ENCODE results near the gene CCDC201. TPM values are rescaled to one million over a fixed set of nuclear protein-coding genes. Genes with fewer than 3 reads are reported as not detected.

CCDC201 gene
- total RNA-seq: not detected in 2 replicates

DNA sequence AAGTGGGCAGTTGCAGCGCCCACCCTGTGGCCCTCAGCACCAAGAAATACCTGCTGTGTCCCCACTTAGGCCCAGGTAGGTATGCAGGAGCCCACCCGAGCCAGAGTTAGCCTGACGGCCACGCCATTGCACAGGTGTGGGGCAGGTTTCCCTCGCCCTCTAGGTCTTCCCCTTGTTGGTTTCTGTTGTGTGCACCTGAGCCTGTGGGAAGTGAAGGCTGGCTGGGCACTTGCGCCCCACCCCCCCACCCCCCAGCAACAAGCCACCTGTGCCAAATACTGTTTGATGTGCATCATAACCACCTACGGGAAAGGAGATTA lies at the start of gene CCDC201:
CCDC201 (minus strand) TSS at position 48 of the 320 bp plus-strand sequence. CDS start 75 bp downstream, outside the sequence.
- no peak for DNase-seq

DNA sequence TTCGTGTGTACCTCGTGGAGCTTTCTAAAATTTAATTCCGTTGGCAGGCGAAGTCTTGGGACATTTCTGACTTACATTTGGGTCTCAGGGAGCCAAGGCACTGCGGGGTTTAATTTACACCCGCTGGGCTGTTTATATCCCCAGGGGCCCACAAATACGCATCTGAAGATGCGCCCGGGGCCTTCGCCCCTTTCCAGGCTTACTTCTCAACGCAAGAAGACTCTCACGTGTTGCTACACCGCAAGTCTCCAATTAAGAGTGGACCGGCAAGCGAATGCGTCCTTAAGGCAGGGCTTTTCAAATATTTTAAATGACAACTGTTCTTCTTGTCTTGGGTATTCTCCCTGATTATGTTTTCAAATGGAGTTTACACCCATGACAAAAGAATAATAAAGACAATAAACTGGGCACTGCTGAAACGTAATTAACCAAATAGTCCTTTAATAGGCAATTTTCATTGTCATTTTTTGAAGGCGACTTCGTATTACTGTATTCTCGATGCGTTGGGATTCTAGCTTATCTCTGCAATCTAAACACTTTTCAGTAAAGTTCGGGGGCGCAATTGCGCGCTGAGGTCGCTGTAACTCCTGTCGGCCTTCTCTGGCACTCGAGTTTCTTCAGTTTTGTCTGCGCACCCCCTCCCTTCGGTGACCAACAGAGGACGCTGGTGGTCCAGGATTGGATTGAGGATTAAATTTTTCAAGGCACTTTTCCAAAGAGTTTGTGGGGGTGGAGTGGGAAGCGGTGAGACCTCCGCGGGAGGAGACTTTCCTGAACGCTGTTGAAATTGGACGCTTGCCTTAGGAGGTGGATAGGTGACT lies 49.0 kb upstream of the CCDC201 start:
- DNase-seq: peak; percentile 87

GRCh38 chr7:45921381-45921698 lies 48.5 kb upstream of the CCDC201 start:
- DNase-seq: peak; percentile 28

DNA sequence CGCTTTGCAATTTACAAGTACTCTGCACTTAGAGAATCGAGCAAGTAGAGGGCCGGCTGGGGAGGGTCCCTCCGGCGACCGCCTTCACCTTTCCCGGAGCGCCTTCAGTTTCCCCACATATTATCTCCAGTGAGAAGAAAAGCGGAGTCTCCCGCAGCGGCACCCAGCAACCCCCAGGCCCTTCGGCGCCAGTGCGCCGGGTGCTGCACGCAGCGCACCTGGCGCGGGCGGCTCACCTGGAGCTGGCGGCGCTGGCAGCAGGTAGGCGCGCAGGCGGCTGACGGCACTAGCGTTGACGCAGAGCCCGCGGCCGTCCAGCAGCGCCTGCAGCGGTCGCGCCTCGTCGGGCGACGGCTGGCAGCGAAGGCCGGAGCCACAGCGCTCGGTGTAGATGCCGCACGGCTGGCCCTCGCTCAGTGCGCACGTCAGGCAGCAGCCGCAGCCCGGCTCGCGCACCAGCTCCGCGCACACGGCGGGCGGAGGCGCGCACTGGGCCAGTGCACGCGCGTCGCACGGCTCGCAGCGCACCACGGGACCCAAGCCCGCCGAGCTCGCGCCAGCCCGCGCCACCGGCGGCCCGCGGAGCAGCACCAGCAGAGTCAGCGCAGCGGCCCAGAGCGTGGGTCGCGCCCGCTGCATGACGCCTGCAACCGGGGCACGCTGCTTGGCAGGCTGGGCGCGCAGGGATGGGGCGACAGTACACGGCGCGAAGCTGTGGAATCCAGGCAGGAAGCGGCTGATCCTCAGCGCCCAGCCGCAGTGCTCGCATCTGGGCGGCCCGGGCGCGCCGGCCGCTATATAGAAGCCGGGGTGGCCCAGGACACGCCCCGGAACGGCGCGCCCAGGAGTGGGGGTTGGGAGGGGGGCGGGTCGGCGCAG lies 47.9 kb upstream of the CCDC201 start, which contains the start of gene IGFBP3:
IGFBP3 (minus strand) TSS at position 771 of the 879 bp plus-strand sequence; CDS start at position 639, 132 bp downstream.
- DNase-seq: peak; percentile 83

DNA sequence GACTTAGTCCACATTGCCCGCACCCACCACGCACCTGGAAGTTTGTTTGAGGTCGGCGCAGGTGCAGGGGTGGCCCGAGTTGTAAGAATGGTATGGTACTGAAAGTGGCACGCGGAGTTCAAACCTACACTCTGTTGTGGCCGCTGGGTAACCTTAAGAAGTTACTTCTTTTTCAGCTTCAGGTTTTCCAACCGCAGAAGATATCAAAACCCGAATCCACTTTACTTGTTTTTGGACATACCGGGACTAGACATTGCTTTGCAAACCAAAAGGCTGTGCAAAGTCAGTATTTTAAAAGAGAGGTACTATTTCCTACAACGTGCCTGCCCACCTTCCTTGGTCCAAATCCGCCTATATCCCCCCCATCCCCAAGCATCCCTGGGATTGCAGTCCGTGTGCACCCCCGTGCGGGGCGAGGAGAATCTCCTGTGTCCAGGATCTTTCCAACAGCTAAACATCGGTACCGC lies 47.1 kb upstream of the CCDC201 start:
- DNase-seq: no peak

GRCh38 chr7:45919231-45919784 lies 46.4 kb upstream of the CCDC201 start:
- DNase-seq: no peak

- no peak for DNase-seq
These were observed 45.7 kb upstream of the CCDC201 start for GRCh38 chr7:45918556-45918955.

DNA sequence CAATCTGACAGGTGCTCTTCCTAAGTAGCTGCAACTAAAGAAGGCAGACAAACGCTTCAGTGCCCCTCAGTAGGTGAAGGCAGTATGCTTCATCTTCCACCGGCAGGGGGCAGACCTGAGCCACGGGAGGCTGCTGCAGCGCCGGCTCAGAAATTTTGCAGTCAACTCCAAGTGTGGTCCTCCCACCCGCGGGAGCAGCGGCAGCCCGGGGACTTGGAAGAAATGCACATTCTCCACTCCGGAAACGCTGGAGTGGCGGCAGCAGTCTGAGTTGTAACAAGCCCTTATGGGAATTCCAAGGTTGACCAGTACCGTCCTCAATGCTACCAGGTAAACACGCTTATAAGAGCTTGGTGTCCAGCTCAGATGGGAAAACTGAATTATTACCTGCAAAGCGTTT lies 44.8 kb upstream of the CCDC201 start:
- DNase-seq: peak; percentile 83

DNA sequence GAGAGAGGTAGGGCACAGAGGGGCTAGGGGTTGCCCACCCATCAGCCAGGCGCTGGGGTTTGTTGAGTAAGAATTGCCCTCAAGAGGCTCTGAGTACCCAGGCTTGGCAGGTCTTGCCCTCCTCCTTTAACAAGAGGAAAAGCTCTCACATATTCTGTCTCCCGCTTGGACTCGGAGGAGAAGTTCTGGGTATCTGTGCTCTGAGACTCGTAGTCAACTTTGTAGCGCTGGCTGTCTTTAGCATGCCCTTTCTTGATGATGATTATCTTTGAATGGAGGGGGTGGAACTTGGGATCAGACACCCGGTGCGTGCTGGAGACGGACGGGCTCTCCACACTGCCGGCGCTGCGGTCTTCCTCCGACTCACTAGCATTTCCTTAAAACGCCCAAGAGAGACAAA lies 44.2 kb upstream of the CCDC201 start:
- DNase-seq: no peak

DNA sequence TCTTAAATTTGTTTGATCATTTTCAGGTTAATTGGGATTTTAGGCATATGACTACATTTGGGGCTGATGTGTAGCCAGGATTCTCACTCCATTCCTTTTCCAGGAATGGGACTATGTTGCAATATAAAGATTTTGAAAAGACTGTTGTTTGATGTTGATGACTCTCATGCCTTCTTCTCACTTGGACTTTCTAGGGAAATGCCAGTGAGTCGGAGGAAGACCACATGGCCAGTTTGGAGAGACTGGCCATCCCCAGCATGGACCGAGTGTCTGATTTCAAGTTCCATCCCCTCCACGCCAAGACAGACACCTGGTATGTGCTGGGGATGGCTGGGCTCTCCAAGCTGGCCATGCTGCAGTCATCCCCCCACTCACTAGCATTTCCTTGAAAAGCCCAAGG lies 42.7 kb upstream of the CCDC201 start:
- DNase-seq: no peak

- no peak for DNase-seq
These were observed 42.0 kb upstream of the CCDC201 start for GRCh38 chr7:45914911-45915310.

- DNase-seq: no peak
These were observed 40.1 kb upstream of the CCDC201 start for GRCh38 chr7:45912972-45913371.

GRCh38 chr7:45911311-45911710 lies 38.4 kb upstream of the CCDC201 start:
- DNase-seq: no peak

DNA sequence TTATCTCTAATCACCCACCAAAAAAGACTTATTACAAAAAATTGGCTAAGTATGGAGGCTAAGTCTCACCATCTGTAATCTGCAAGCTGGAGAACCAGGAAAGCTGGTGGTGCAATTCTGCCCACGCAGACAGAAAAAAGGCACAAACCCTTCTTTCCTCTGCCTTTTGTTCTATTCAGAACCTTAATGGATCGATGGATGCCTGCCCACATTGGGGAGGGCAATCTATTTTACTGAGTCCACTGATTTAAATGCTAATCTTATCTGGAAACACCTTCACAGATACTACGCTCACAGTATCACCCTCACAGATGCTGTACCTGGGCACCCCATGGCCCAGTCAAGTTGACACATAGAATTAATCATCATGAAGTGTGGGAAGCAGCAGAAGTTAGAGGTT lies 38.0 kb upstream of the CCDC201 start:
- DNase-seq: no peak

DNA sequence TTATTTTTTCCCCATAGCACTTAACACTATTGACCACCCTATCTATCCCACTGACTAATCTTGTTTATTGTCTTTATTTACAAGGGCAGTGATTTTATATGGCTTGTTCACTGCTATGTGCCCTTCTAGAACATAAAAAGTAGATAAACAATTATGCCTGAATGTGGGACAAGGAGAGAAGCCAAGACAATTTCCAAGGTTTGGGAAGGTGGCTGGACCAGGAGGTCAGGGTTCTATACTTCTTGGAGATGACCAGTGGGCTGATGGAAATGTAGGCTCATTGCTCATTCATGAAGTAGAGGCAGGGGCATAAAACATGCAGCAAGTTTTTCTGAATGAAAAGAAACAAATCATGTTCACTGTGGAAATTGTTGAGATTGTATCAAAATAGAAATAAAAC lies 36.7 kb upstream of the CCDC201 start:
- no peak for DNase-seq

- DNase-seq: no peak
These were observed 29.9 kb upstream of the CCDC201 start for GRCh38 chr7:45902820-45903219.

DNA sequence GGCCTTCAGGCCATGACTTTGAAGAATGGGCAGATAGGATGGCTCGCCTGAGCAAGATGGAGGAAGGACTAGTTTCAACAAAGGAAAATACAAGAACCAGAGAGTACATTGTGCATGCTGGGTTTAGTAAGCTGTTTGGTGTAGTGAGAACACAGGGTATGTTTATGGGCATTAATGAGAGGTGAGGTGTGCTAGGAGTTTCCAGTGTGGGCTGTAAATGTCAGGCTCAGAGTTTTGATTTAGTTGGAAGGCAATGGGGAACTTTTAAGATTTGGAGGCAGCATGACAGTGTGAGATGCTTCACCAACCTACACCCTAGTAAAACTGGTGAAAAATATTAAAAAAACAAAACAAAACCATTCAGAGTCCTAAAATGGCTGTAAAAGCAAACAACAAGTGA lies 28.7 kb upstream of the CCDC201 start:
- DNase-seq: no peak

DNA sequence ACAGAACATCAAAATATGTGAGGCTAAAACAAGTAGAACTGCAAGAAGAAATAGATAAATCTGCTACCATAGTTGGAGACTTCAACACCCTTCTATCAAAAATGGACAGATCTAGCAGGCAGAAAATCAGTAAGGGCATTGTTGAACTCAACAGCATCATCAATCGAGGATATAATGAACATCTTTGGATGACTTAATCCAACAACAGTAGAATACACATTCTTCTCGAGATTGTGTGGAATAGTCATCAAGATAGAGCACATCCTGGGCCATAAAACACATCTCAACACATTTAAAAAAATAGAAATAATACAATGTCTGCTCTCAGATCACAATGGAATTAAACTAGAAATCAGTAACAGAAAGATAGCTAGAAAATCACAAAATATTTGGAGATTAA lies 25.3 kb upstream of the CCDC201 start:
- DNase-seq: no peak

- no peak for DNase-seq
These were observed 24.3 kb upstream of the CCDC201 start for GRCh38 chr7:45897042-45897690.

DNA sequence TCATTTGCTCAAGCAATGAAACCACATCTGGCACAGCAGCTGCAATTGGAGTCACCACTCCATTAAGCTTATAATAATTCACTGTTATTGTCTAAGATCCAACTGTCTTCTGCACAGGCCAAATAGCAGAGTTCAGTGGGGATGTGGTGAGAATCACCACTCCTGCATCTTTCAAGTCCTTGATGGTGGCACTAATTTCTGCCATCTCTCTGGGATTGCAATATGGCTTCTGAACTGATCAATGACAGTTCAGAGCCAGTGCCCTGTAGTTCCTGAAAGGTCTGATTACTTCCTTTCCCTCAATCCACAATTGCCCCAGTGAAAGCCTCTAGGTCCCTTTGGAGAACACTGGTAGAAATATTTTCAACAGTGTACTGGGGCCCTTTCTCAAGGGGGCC lies 21.8 kb upstream of the CCDC201 start:
- DNase-seq: no peak

- DNase-seq: no peak
These were observed 21.2 kb upstream of the CCDC201 start for GRCh38 chr7:45893996-45894664.

DNA sequence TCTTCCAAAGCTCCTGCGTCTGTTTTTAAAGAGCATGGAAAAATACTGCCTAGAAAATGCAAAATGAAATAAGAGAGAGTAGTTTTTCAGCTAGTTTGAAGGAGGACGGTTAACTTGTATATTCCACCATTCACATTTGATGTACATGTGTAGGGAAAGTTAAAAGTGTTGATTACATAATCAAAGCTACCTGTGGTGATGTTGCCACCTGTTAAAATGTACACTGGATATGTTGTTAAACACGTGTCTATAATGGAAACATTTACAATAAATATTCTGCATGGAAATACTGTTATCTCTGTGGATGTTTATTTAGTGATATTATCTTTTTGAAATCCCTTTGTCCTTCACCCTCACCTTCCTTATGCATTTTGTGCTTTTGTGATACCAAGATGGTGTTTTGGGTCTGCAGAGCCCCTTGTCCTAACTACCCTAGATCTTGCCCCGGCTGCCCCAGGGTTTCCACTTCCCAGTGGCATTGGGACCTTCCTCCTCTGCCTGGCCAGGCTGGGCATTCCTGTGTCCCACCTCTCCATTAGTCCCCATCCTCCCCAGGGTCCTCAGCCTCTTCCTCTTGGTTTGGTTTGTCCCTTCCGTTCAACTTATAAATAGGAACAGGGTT lies 20.6 kb upstream of the CCDC201 start:
- DNase-seq: no peak

All from dermis blood vessel endothelial cell (primary cell).